Measurements from ENCODE around the gene GARIN5B.

DNA sequence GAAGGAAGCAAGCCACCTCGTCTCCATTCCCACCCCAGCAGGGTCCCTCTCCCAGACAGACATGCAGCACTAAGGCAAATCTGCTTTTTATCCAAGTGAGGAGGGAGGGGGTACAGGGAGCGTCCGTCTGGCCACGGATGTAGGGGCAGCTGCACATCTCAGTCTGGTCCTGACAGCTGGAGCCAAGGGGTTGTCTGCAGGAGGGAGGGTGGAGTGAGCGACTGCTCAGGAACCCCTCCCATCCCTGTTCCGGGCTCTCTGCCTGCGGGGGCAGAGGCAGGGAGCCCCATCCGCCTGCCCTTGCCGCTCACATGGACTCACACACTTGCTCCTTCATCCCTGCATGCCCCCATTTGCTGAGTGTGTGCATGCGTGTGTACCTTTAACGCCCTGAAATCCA, 16.1 kb upstream of the GARIN5B start:
- TF ChIP-seq, protein P1, sequence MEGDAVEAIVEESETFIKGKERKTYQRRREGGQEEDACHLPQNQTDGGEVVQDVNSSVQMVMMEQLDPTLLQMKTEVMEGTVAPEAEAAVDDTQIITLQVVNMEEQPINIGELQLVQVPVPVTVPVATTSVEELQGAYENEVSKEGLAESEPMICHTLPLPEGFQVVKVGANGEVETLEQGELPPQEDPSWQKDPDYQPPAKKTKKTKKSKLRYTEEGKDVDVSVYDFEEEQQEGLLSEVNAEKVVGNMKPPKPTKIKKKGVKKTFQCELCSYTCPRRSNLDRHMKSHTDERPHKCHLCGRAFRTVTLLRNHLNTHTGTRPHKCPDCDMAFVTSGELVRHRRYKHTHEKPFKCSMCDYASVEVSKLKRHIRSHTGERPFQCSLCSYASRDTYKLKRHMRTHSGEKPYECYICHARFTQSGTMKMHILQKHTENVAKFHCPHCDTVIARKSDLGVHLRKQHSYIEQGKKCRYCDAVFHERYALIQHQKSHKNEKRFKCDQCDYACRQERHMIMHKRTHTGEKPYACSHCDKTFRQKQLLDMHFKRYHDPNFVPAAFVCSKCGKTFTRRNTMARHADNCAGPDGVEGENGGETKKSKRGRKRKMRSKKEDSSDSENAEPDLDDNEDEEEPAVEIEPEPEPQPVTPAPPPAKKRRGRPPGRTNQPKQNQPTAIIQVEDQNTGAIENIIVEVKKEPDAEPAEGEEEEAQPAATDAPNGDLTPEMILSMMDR (conservative IDR thresholded peaks at IDR 0.05; ENCODE audit: low read depth in 2 of 2): no peak
- no peak for TF ChIP-seq POLR2AphosphoS5 (IDR thresholded peaks at IDR 0.05; ENCODE audit: low read depth)
- no peak for TF ChIP-seq EZH2 (IDR thresholded peaks at IDR 0.05; ENCODE audit: low read depth, unreplicated experiment)
- no peak for TF ChIP-seq REST (IDR thresholded peaks at IDR 0.05; ENCODE audit: unreplicated experiment)
- TF ChIP-seq STAT1 (IDR thresholded peaks at IDR 0.05; ENCODE audit: unreplicated experiment): no peak
- TF ChIP-seq EZH2phosphoT487 (IDR thresholded peaks at IDR 0.05; ENCODE audit: unreplicated experiment): no peak
- TF ChIP-seq JUNB (IDR thresholded peaks at IDR 0.05; ENCODE audit: unreplicated experiment): no peak
- TF ChIP-seq NANOG (IDR thresholded peaks at IDR 0.05; ENCODE audit: borderline replicate concordance): no peak
- TF ChIP-seq CREB1 (CRISPR knock-in tag; IDR thresholded peaks at IDR 0.05; ENCODE audit: low read depth): no peak
- TF ChIP-seq ETS1 (IDR thresholded peaks at IDR 0.05): no peak
- no peak for TF ChIP-seq ZNF114 (CRISPR knock-in tag; IDR thresholded peaks at IDR 0.05)
